Activated CD4-positive, alpha-beta T cell treated with anti-CD3 and anti-CD28 coated beads, Interleukin-10, Interleukin-2, amounts not matched to agents 100 ng/mL and 50 ng/mL, durations not matched to agents 16 hours and 8 hours (primary cell): ENCODE measurements around the gene PGD.
"Not testable (repeated sequence)": the region's sequence is repeated elsewhere in the genome, so short reads cannot be mapped to it uniquely, and the experiment has no call there.

Experiments
- DNase-seq: peaks from one replicate; pipeline ENCODE4 v3.0.0-alpha.2; 2020

PGD gene

DNA sequence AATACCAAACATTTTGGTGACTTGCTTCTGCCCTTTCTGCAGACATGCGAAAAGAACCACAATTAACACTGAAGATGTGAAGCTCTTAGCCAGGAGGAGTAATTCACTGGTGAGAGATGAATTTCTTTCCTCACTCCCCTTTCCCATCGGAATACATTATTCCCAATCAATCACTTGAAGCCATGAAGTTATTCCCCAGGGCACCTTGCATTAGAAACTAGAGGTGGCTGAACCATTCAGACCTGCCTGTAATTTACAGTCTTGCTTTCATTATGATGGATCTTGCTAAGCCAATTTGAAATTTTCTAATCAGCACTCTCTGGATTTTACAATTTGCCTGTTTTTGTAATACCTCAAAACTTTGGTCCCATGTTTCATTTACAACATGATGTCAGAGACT is 41.4 kb downstream of the PGD start:
- DNase-seq, result no peak

GRCh38 chr1:10440794-10441193 is 41.9 kb downstream of the PGD start:
- no peak for DNase-seq

- DNase-seq, result no peak
Observed at GRCh38 chr1:10444248-10444647, 45.4 kb downstream of the PGD start.

GRCh38 chr1:10444795-10445397 is 46.0 kb downstream of the PGD start:
- peak; percentile 48 for DNase-seq

GRCh38 chr1:10446790-10447422 is 48.0 kb downstream of the PGD start:
- no peak for DNase-seq

DNA sequence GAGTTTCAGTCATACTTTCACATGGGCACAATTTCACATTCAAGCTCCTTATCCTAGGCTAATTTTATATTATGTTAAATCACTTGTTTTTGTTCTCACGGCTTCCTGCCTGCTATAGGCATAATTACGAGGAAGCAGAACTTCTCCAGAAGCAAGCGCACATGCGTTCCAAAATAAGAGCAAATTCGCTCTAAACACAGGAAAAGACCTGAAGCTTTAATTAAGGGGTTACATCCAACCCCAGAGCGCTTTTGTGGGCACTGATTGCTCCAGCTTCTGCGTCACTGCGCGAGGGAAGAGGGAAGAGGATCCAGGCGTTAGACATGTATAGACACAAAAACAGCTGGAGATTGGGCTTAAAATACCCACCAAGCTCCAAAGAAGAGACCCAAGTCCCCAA is 50.9 kb downstream of the PGD start, which contains the start of gene CORT:
TSS of gene CORT (plus strand) at position 281 of the 400 bp plus-strand sequence. CDS start 193 bp downstream, outside the sequence.
- no peak for DNase-seq

DNA sequence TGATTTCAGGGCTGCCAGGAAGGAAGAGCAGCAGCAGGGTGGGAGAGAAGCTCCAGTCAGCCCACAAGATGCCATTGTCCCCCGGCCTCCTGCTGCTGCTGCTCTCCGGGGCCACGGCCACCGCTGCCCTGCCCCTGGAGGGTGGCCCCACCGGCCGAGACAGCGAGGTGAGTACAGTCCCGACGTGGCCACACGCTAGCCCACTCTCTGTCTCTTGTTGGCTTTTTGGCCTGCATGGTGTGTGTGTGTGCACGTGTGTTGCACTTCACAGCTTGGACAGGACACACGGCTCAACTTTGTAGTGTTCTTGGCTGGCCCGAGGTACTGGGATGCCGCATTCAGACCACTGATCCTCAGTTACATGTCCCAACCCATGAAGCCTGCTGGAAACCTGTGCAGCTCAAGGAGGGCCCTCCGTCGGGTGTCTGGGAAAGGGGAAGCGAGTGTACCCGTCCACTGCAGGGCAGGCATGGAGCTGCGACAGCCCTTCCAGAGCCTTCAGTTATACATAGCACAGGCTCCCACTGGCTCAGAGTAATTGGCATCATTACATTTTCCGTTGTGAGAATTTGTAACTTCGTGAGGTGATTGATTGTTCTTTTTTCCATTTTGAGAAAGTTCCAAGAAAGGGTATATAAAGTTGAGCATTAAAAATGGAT is 51.4 kb downstream of the PGD start:
- no peak for DNase-seq

DNA sequence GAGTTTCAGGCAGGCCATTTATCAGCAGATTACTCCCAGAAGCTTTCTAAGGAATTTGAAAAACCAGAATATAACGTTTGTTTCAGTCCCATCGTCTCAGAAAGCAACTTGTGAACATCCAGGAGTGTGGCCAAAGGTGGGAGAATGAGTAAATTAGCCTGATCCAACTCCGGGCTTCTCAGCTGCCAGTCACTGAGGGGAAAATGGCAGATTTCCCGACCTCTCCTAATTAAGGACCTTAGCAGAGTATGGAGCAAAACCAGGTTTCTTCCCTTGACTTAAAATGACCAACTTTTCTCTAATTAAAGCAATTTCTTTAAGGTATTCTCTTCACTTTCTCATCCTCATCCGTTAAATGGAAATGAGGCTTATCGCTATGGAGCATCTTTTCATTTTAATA is 52.0 kb downstream of the PGD start:
- DNase-seq, result no peak

- no peak for DNase-seq
Observed at GRCh38 chr1:10451287-10451686, 52.4 kb downstream of the PGD start.

GRCh38 chr1:10456048-10456447 is 57.2 kb downstream of the PGD start:
- no peak for DNase-seq

GRCh38 chr1:10456661-10457060 is 57.8 kb downstream of the PGD start:
- no peak for DNase-seq

DNA sequence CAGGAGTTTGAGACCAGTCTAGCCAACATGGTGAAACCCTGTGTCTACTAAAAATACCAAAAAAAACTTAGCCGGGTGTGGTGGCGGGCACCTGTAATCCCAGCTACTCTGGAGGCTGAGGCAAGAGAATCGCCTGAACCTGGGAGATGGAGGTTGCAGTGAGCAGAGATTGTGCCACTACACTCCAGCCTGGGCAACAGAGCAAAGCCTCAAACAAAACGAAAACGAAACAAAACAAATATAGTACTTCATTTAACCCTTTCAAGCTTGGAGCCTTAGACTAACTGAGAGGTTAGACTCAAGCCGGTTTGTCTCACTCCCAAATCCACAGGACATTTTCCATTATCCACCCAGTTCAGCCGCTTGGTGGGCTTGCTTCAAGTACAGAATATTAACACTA is 58.6 kb downstream of the PGD start:
- DNase-seq, result not testable (repeated sequence)

GRCh38 chr1:10457875-10458274 is 59.0 kb downstream of the PGD start:
- DNase-seq, result no peak

DNA sequence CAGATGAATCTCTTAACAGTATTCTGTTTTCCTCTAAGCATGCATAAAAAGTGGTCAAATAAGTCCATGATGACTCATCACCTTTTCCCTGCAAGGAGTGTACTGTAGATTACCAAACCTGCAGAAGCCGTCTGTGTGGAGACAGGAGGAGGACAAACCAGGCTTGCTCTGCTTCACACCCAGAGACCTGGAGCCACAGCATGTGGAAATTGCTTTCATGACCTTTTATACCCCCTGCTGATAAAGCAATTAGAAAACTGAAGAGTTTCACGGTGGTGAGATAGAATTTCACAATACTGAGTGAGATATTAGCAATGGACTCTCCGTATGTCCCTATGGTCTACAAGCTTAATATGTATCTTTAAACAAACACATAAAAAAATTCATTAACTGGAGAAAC is 60.3 kb downstream of the PGD start:
- no peak for DNase-seq

GRCh38 chr1:10467078-10467477 is 68.2 kb downstream of the PGD start:
- no peak for DNase-seq

DNA sequence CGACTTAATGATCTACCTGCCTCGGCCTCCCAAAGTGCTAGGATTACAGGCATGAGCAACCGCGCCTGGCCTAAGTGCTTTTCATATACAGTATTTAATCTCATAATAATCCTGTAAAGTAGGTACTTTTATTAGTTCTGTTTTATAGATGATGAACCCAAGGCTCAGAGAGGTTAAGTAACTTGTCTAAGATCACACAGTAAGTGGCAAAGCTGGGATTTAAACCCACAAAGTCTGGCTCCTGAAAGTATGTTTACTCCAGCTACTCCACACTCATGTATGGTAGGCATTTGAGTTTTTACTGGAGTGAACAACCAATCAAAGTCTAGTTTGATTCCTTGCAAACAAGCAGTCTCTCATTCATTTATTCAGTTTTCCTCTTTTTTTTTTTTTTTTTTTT is 71.2 kb downstream of the PGD start:
- DNase-seq, result no peak
